ENCODE results near the gene NUFIP2. TPM values are rescaled to one million over a fixed set of nuclear protein-coding genes. Genes with fewer than 3 reads are reported as not detected.
"Not testable (repeated sequence)": the region's sequence is repeated elsewhere in the genome, so short reads cannot be mapped to it uniquely, and the experiment has no call there.

The NUFIP2 gene
- total RNA-seq, 4 donors from 2014 or later = 15.6 to 62.4 (median 38.7) TPM

- Histone ChIP-seq H3K27ac (no peak overlapping the region), H3K4me3 (no peak overlapping the region), H3K9me3 (no peaks in the 10 kb centered on the region), H3K36me3 (no peaks in the 10 kb centered on the region), H3K27me3 (no peaks in the 10 kb centered on the region), H3K4me1 (no peaks in the 10 kb centered on the region)
- intact Hi-C loops (cut with DNase I; ENCODE audit: low total_unique reads) = no loop called here
- TF ChIP-seq CTCF (IDR thresholded peaks at IDR 0.05) (no peak), POLR2A (IDR thresholded peaks at IDR 0.05) (no peak)
- no peak for DNase-seq
Observed at GRCh38 chr17:29279397-29280070, 14.4 kb downstream of the NUFIP2 start.

GRCh38 chr17:29278692-29279091, 15.3 kb downstream of the NUFIP2 start:
- H3K27ac ChIP-seq = no peak overlapping the region
- no peaks in the 10 kb centered on the region for H3K4me1 ChIP-seq
- H3K9me3 ChIP-seq = no peaks in the 10 kb centered on the region
- no peak for DNase-seq
- no peak overlapping the region for H3K4me3 ChIP-seq
- H3K27me3 ChIP-seq = no peaks in the 10 kb centered on the region
- intact Hi-C loops (cut with DNase I; ENCODE audit: low total_unique reads) = no loop called here
- TF ChIP-seq CTCF (IDR thresholded peaks at IDR 0.05) = no peak
- no peak for TF ChIP-seq POLR2A (IDR thresholded peaks at IDR 0.05)
- no peaks in the 10 kb centered on the region for H3K36me3 ChIP-seq

GRCh38 chr17:29273924-29274323, 20.0 kb downstream of the NUFIP2 start:
- TF ChIP-seq CTCF (IDR thresholded peaks at IDR 0.05) = no peak
- H3K4me1 ChIP-seq = no peaks in the 10 kb centered on the region
- no peaks in the 10 kb centered on the region for H3K9me3 ChIP-seq
- no peaks in the 10 kb centered on the region for H3K36me3 ChIP-seq
- H3K27ac ChIP-seq = no peak overlapping the region
- DNase-seq = no peak
- H3K4me3 ChIP-seq = no peak overlapping the region
- intact Hi-C loops (cut with DNase I; ENCODE audit: low total_unique reads) = no loop called here
- H3K27me3 ChIP-seq = no peaks in the 10 kb centered on the region

- H3K27me3 ChIP-seq; H3K4me1 ChIP-seq; DNase-seq; H3K9me3 ChIP-seq; H3K36me3 ChIP-seq; intact Hi-C loops (cut with DNase I; ENCODE audit: low total_unique reads); H3K4me3 ChIP-seq; H3K27ac ChIP-seq: not testable (repeated sequence)
Observed at GRCh38 chr17:29271980-29272379, 22.0 kb downstream of the NUFIP2 start.

- H3K36me3 ChIP-seq = no peaks in the 10 kb centered on the region
- H3K27me3 ChIP-seq = no peaks in the 10 kb centered on the region
- no peaks in the 10 kb centered on the region for H3K9me3 ChIP-seq
- intact Hi-C loops (cut with DNase I; ENCODE audit: low total_unique reads) = no loop called here
- no peak for DNase-seq
- peaks cover 0 to 2% of the 10 kb centered on the region in 2 donors for H3K4me1 ChIP-seq
- no peak overlapping the region for H3K4me3 ChIP-seq
- H3K27ac ChIP-seq = no peak overlapping the region
- TF ChIP-seq POLR2A (IDR thresholded peaks at IDR 0.05) (no peak), CTCF (IDR thresholded peaks at IDR 0.05) (no peak)
Observed at GRCh38 chr17:29263916-29264315, 30.0 kb downstream of the NUFIP2 start.

GRCh38 chr17:29257756-29258155, 36.2 kb downstream of the NUFIP2 start:
- Histone ChIP-seq H3K27ac (peak overlapping the region; percentile 28 to 58), H3K4me3 (no peak overlapping the region)

More at GRCh38 chr17:29257756-29258155, 36.2 kb downstream of the NUFIP2 start:
- Histone ChIP-seq H3K9me3 (no peaks in the 10 kb centered on the region), H3K36me3 (no peaks in the 10 kb centered on the region), H3K4me1 (peaks cover 0 to 10% of the 10 kb centered on the region in 2 donors), H3K27me3 (no peaks in the 10 kb centered on the region)
- DNase-seq = no peak
- TF ChIP-seq POLR2A (IDR thresholded peaks at IDR 0.05) (no peak), CTCF (IDR thresholded peaks at IDR 0.05) (no peak)
- intact Hi-C loops (cut with DNase I; ENCODE audit: low total_unique reads) = no loop called here

All from uterus (tissue), 4 donors.